HG02852 (cell line): ENCODE measurements around the gene FBXO10.
"Not testable (repeated sequence)": the region's sequence is repeated elsewhere in the genome, so short reads cannot be mapped to it uniquely, and the experiment has no call there.

Source experiments
- ATAC-seq: cut with Tn5 transposase; IDR thresholded peaks from one replicate; pipeline ENCODE4 v1.9.1; 2021; ENCODE audit warnings: mild to moderate bottlenecking, moderate library complexity; ENCODE audit not compliant: unreplicated experiment

The FBXO10 gene

DNA sequence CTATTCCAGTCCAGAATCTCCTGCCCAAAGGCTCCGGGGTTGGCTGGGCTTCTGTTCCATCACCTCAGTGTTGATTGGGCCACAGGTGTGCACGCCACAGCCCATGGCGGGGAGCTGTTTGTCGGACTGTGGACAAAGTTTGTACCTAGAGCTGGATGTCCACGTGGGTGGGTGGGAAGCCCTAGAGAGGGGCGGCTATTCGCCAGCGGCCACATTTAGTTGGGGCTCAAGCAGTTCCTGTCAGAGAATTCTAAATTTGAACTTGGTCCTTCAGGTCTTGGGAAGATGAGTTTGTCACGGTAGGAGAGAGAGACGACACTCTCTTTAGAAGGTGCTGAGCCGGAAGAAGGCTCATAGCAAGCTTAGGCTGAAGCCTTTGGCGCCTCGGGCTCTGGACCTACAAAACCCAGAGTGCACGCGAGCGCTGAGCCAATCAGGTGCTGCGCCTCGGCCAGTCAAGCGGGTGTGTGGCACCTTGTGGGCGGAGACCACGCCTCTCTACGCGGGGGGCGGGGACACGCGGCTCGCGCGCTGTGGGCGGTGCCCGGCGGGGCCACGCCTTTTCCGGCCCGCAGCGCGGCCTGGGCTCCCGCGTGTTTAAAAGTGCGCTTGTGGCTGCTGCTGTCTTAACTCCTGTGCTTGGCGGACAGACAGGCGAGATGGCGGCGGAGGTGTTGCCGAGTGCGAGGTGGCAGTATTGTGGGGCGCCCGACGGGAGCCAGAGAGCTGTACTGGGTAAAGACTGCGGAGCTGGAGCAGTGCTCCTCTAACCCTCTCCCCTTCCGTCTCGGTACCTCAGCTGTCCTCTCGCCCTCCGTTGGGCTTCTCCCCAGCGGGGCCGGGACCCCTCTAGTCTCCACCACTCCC, 90.6 kb downstream of the FBXO10 start, which contains the start of gene POLR1E:
Gene POLR1E, plus strand, starts transcription at position 560 of the 867 bp plus-strand sequence. Its CDS starts 100 bp downstream, at position 660.
- peak; percentile 95 for ATAC-seq

DNA sequence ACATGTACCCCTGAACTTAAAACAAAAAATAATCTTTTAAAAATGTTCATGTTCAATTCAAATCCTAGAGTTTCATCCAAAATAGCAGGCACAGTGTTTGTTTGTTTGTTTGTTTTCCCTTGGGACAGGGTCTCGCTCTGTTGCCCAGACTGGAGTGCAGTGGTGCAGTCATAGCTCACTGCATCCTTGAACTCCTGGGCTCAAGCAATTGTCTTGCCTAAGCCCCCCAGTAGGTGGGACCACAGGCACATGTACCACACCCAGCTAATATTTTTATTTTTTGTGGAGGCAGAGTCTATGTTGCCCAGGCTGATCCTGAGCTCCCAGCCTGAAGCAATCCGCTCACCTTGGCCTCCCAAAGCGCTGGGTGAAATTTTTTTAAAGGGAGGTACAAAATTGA, 95.4 kb downstream of the FBXO10 start:
- no peak for ATAC-seq

DNA sequence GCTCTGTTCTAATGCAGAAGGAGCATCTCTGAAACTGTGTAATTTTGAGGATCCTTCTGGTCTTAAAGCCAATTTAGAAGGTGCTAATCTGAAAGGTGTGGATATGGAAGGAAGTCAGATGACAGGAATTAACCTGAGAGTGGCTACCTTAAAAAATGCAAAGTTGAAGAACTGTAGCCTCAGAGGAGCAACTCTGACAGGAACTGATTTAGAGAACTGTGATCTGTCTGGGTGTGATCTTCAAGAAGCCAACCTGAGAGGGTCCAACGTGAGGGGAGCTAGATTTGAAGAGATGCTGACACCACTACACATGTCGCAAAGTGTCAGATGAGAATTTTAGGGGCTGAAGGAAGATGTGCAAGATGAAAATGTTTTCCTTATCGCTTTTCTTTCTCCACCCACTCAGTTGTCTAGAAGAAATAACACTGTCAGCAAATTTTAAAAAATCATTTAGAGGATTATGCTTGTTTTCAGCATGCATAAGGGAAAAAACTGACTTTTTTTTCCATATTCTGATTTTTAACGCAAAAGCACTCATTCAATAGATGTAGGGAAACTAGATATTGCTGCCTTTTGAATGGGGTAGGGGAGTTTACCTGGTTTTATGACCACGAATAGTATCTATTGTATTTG, 98.1 kb downstream of the FBXO10 start:
- not testable (repeated sequence) for ATAC-seq

DNA sequence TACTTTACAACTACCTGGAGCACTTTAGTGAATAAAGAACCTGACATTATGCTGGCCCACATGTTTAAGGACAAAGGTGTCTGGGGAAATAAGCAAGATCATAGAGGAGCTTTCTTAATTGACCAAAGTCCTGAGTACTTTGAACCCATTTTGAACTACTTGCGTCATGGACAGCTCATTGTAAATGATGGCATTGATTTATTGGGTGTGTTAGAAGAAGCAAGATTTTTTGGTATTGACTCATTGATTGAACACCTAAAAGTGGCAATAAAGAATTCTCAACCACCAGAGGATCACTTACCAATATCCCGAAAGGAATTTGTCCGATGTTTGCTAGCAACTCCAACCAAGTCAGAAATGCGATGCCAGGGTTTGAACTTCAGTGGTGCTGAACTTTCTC, 98.7 kb downstream of the FBXO10 start:
- not testable (repeated sequence) for ATAC-seq

DNA sequence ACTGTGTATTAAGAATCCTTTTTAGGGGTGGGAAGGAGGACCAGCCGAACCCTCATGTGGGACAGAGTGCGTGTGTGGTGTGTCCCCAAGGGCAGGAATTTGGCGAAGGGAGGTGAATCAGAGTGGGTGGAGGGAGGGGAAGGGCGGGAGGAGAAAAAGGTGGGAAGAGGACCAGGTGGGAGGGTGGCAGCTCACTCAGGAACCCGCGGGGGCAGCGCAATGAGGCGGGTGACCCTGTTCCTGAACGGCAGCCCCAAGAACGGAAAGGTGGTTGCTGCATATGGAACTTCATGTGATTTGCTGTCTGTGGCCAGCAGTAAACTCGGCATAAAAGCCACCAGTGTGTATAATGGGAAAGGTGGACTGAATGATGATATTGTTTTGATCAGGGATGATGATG, 99.2 kb downstream of the FBXO10 start:
- no peak for ATAC-seq

DNA sequence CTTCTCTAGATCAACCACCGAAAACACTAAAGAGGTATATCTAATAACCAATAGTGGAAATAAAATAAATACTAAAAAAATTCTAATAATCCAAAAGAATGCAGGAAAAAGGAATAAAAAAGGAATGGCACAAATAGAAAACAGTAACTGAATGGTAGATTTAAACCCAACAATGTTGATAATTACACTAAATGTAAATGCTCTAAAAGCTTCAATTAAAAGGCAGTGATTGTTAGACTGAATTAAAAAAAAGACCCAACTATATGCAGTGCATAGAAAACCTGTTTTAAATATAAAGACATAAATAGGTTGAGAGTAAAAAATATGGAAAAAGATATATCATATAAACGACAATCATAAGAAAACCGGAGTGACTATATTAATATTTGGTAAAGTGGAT, 101.7 kb downstream of the FBXO10 start:
- no peak for ATAC-seq

DNA sequence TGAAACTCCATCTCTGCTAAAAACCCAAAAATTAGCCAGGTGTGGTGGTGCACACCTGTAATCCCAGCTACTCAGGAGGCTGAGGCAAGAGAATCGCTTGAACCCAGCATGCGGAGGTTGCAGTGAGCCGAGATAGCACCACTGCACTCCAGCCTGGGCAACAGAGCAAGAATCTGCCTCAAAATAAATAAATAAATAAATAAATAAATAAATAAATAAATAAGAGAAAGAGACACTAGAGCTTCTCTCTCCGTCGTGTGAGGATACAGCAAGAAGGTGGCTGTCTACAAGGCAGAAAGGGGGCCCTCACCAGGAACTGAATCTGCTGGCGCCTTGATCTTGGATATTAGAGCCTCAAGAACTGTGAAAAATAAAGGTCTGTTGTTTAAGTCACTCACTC, 102.2 kb downstream of the FBXO10 start:
- not testable (repeated sequence) for ATAC-seq

DNA sequence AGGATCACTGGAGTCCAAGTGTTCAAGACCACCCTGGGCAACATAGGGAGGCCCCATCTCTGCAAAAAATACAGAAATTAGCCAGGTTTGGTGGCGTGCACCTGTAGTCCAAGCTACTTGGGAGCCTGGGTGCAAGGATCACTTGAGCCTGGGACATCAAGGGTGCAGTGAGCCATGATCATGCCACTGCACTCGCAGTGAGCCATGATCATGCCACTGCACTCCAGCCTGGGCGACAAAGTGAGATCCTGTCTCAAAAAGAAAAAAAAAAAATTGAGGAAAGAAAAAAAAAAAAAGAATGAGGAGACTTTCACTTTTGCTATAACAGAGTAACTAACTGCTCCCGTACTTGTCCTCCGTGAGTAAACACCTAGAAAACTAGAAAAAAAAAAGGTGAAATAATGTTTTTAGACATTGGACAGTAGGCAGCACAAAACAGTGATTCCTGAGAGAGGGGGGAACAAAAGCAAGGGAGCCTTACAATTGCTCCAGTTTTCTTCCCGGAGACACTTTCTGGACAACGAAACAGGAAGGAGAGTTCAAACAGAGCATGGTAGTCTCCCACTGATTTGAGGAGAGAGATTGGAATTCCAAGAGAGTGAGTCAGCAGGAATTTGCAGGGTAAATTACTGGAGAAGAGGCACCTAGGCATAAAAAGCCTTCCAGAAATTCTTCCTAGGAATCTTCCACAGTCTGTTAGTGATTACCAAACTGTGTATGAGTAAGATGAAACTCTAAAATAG, 104.1 kb downstream of the FBXO10 start:
- no peak for ATAC-seq

DNA sequence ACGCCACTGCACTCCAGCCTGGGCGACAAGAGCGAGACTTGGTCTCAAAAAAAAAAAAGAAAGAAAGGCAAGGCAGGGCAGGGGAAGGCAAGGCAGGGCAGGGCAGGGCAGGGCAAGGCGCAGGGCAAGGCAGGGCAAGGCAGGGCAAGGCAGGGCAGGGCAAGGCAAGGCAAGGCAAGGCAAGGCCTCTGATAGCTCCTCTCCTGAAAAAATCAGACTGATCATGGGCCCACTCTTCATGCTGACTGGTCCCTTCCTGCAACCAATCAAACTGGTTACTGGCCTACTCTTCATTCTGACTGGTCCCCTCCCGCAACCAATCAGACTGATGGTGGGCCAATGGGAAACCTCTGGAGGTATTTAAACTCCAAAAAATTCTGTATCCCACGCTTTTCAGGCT, 107.6 kb downstream of the FBXO10 start:
- ATAC-seq: no peak

DNA sequence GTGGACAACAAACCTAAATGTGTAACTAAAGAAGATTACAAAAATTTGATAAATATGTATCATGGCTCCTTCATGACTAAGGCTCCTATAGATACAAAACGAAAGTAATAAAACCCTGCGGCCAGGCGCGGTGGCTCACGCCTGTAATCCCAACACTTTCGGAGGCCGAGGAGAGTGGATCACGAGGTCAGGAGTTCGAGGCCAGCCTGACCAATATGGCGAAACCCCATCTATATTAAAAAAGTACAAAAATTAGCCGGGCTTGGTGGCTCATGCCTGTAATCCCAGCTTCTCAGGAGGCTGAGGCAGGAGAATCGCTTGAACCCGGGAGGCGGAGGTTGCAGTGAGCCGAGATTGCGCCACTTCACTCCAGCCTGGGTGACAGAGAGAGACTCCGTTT, 108.7 kb downstream of the FBXO10 start:
- ATAC-seq: not testable (repeated sequence)

DNA sequence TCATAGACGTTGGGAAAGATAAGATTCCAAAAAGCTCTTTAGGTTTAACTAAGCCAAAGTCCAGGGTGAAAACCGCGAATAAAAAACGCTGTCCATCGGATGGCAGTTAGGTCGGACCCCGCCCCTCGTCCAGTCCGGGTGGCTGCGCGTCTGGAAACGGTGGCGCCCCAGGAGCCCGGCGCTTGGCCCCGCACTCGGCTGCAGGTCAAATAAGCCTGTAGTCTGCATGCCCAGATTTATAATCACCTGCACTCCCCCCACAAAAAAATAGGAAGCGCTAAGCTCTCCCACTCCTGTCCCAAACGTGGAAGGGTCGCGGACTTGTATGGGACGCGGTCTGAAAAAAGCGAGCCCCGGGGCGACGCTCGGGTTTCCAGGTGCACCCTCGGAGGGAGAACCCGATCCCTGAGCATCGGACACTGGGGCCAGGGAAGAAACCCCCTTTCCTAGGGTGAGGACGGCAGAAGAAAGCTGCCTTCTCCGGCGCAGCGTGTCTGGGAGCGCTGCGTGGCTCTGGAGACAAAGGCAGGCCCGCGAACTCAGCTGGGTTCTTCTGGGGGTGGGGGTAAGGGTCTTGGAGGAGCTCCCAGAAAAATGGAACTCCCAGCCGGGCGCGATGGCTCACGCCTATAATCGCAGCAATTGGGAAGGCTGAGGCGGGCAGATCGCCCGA, 110.0 kb downstream of the FBXO10 start:
- ATAC-seq: peak; percentile 9

DNA sequence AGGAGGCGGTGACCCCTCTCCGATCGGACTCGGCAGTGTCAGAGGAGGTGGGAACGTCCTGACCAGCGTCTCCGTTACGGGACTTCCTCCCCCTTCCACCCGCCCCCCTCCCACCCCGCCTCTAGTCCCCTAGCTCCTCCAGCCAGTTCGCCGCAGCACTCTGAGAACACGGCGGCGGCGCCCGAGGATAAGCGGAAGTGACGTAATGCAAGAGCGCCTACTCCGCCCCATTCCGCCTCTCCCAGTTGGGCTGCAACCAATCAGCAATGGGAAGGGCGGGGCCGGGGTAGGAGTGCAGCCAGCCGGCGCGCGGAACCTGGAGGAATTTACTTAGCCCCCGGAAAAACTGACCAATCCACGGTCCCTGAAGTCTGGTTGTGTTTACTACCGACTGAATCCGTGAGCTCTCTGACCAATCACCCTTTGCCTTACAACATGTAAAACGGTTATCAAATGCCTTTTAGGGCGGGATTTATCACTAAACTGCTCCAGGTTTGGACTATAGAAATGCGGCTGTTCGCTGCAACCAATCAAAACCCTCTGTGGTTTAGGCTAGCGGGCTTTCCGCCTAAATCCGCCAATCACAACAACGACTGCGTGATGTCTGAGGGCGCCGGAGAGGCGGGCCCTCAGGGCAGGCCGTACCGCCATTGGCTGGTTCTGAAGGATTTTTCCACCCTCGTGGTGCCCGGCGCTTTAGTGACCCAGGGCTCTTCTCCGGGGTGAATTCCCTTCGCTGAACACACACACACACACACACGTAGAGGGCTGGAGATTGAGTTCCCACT, 110.7 kb downstream of the FBXO10 start, which contains the start of gene ZBTB5:
Gene ZBTB5, minus strand, starts transcription at position 202 of the 788 bp plus-strand sequence. CDS start 22,899 bp downstream, outside the sequence.
- peak; percentile 80 for ATAC-seq

DNA sequence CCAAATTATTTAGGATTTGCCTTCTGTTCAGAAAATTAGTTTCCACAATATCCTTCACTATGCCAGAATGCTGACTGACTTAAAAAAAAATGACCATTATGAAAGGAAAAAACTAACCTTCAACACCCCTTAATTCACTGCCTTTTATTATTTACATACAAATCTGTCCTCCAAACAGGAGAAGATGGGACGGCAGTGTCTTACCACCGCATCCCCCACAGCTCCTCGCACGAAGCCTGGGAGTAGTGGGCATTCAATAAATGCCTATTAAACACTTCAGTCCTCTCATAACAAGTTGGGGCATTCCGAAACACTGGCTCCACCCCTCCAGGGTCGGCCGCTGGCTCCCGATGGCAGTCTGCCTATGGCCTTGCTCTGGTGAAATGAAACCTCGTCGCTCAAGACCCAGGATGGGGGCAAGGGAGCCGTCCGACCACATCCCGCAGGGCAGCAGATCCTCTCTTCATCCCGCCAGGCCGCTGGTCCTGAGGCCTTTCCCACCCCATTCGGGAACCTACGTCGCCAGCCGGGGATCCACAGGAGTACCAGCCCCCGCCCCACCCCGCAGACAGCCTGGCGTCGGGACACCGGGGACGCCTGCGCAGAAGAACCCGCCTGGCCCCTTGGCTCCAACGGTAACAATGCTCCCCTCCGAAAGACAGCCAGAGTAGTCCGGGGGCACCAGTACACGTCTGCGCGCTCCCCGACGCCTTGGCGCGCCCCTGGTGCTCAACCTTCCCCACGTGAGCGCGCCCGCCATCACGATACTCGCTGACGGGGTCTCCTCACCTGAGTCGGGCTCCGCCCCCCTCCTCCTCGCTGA, 111.5 kb downstream of the FBXO10 start:
- ATAC-seq: peak; percentile 26

DNA sequence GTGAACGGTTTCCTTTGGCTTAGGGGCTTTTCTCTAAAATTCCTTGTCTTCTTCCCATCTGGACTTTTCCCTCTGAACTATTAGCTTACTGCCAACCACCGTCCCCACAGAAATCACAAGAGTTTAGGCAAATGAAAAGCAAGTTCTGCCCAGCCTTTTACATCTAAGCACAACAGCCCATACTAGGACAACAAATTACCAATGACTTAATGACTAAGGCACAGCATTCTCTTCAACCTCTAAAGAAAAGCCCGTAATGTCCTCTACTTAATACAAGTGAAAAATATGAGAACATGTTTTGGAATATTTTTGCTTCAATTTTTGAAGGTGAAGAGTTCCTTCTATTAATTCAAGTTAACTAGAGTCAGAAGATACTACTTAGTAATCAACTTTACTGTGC, 112.2 kb downstream of the FBXO10 start:
- no peak for ATAC-seq
